GM12878 (cell line): ENCODE measurements around the gene CNNM1. TPM values are rescaled to one million over a fixed set of nuclear protein-coding genes. Genes with fewer than 3 reads are reported as not detected.
A peak's percentile ranks its signal among the peaks of the same experiment; 100 is the strongest.

Source experiments
- ATAC-seq: fragments of 200-7000 bp; cut with Tn5 transposase; 3 replicates; pipeline ENCODE4 v1.9.1; 2020; ENCODE audit warnings: mild to moderate bottlenecking, moderate library complexity
- BruUV-seq: library from RNA; stranded (reverse); fragments of 400-500 nt; replicated peaks from 2 replicates; lab custom pipeline; 2021; lab: Mats Ljungman, UMichigan
- CTCF ChIA-PET: fragments of 300-600 bp; sonication (Branson Sonifier 250); formaldehyde crosslinking; extraction: SDS; loops from one replicate; lab custom pipeline; 2021; ENCODE audit warnings: inconsistent platforms; lab: Yijun Ruan, JAX
- POLR2A ChIA-PET: fragments of 350-600 bp; formaldehyde crosslinking; extraction: SDS; loops from one replicate; lab custom pipeline; 2021; ENCODE audit warnings: inconsistent platforms; lab: Charles Lee
- RAD21 ChIA-PET: fragments of 300-600 bp; sonication (Branson Sonifier 250); formaldehyde crosslinking; loops from one replicate; lab custom pipeline; 2023; ENCODE audit warnings: antibody characterized with exemption; ENCODE audit not compliant: unreplicated experiment; lab: Charles Lee
- SMC1A ChIA-PET: fragments of 300-600 bp; sonication (Branson Sonifier 250); formaldehyde crosslinking; loops from one replicate; lab custom pipeline; 2023; ENCODE audit not compliant: unreplicated experiment, uncharacterized antibody; lab: Charles Lee
- DNase-seq: peaks from one replicate; pipeline ENCODE4 v3.0.0-alpha.2; 2011; ENCODE audit warnings: low read depth, low spot score
- FAIRE-seq: peaks from 3 replicates; lab custom pipeline; 2011; peaks lifted over from hg19 to GRCh38; lab: Jason Lieb, UNC
- H2AFZ ChIP-seq: 2 replicates; pipeline ENCODE4 v1.6.0; 2011; ENCODE audit warnings: low read depth, low read length, control low read depth; ENCODE audit not compliant: control insufficient read depth
- H3K27ac ChIP-seq: 2 replicates; pipeline ENCODE4 v1.5.1; 2011; ENCODE audit warnings: control low read depth; ENCODE audit not compliant: control insufficient read depth, insufficient read depth
- H3K27me3 ChIP-seq, 2 experiments: replicated peaks in 1 of 2; 2 replicates each; pipeline versions ENCODE4 v1.6.0 to v1.6.1; 2011; ENCODE audit warnings: low read length in 1 of 2; ENCODE audit not compliant: control insufficient read depth in 2 of 2, insufficient read depth in 2 of 2
- H3K36me3 ChIP-seq, 2 experiments: 2 replicates each; pipeline ENCODE4 v1.5.1; 2011; ENCODE audit warnings: low read length in 1 of 2; ENCODE audit not compliant: control insufficient read depth in 2 of 2, insufficient read depth in 2 of 2
- H3K4me1 ChIP-seq: 2 replicates; pipeline ENCODE4 v1.6.1; 2011; ENCODE audit warnings: mild to moderate bottlenecking, low read length, moderate library complexity, mixed read lengths; ENCODE audit not compliant: control insufficient read depth, insufficient read depth
- H3K4me2 ChIP-seq: 2 replicates; pipeline ENCODE4 v1.6.0; 2011; ENCODE audit warnings: control low read depth; ENCODE audit not compliant: control insufficient read depth, insufficient read depth
- H3K4me3 ChIP-seq: fragments of 200-600 bp; sonication (generic); 2 replicates; pipeline ENCODE4 v1.5.1; 2016
- H3K79me2 ChIP-seq: 2 replicates; pipeline ENCODE4 v1.6.0; 2011; ENCODE audit warnings: low read length; ENCODE audit not compliant: control insufficient read depth, insufficient read depth
- H3K9ac ChIP-seq: 2 replicates; pipeline ENCODE4 v1.8.0; 2011; ENCODE audit warnings: low read length, control low read depth, mixed read lengths; ENCODE audit not compliant: control insufficient read depth, insufficient read depth
- H3K9me3 ChIP-seq: replicated peaks from 3 replicates; pipeline ENCODE4 v1.5.1; 2011; ENCODE audit warnings: mild to moderate bottlenecking, low read length; ENCODE audit not compliant: control insufficient read depth, insufficient read depth
- H4K20me1 ChIP-seq: 2 replicates; pipeline ENCODE4 v1.6.0; 2011; ENCODE audit not compliant: control insufficient read depth, insufficient read depth
- ATF3 ChIP-seq: IDR thresholded peaks from 2 replicates; pipeline ENCODE4 v1.6.1; 2011; ENCODE audit warnings: low read depth, mild to moderate bottlenecking, low read length, moderate library complexity, borderline replicate concordance; ENCODE audit errors: extremely low read depth
- BRCA1 ChIP-seq: IDR thresholded peaks from 2 replicates; pipeline ENCODE4 v1.6.1; 2011; ENCODE audit warnings: low read depth, low read length, improper control_type of control experiment
- CHD4 ChIP-seq: fragments of 200-600 bp; sonication (generic); IDR thresholded peaks from 2 replicates; pipeline ENCODE4 v1.6.1; 2016; ENCODE audit warnings: mild to moderate bottlenecking
- DPF2 ChIP-seq: fragments of 450-650 bp; IDR thresholded peaks from 2 replicates; pipeline ENCODE4 v1.6.1; 2017; ENCODE audit warnings: mild to moderate bottlenecking
- EP300 ChIP-seq, 2 experiments: fragments of 150-350 bp in 1 of 2; IDR thresholded peaks; 2 replicates each; pipeline ENCODE4 v1.6.1; 2011 to 2012; ENCODE audit warnings: low read depth in 2 of 2, low read length in 2 of 2, borderline replicate concordance in 1 of 2, improper control_type of control experiment in 1 of 2, inconsistent platforms in 1 of 2; ENCODE audit not compliant: control insufficient read depth in 1 of 2
- ETV6 ChIP-seq, 2 experiments: fragments of 450-650 bp in 1 of 2; IDR thresholded peaks in 1 of 2; conservative IDR thresholded peaks in 1 of 2; 2 replicates each; pipeline ENCODE4 v1.6.1; 2014; ENCODE audit warnings: antibody characterized with exemption in 1 of 2, borderline replicate concordance in 1 of 2, low read depth in 1 of 2, mild to moderate bottlenecking in 1 of 2, moderate library complexity in 1 of 2
- IRF4 ChIP-seq: IDR thresholded peaks from 2 replicates; pipeline ENCODE4 v1.6.1; 2011; ENCODE audit warnings: low read depth, low read length
- MAX ChIP-seq: IDR thresholded peaks from 2 replicates; pipeline ENCODE4 v1.6.1; 2012; ENCODE audit warnings: low read depth, low read length, improper control_type of control experiment
- MEF2B ChIP-seq: fragments of 450-650 bp; IDR thresholded peaks from 2 replicates; pipeline ENCODE4 v1.6.1; 2018; ENCODE audit warnings: mild to moderate bottlenecking, moderate library complexity; ENCODE audit not compliant: partially characterized antibody, poor library complexity, severe bottlenecking
- MTA2 ChIP-seq: fragments of 450-650 bp; IDR thresholded peaks from 2 replicates; pipeline ENCODE4 v1.6.1; 2016; ENCODE audit warnings: low read depth, mild to moderate bottlenecking, moderate library complexity
- PAX5 ChIP-seq: IDR thresholded peaks from 2 replicates; pipeline ENCODE4 v1.6.1; 2011; ENCODE audit warnings: low read depth, low read length, borderline replicate concordance
- POLR2AphosphoS5 ChIP-seq: IDR thresholded peaks from 2 replicates; pipeline ENCODE4 v1.6.1; 2011; ENCODE audit warnings: mild to moderate bottlenecking, low read length, inconsistent platforms
- RAD51 ChIP-seq: fragments of 450-650 bp; IDR thresholded peaks from 2 replicates; pipeline ENCODE4 v1.6.1; 2016; ENCODE audit warnings: moderate library complexity, mild to moderate bottlenecking, inconsistent platforms
- RCOR1 ChIP-seq: conservative IDR thresholded peaks from 2 replicates; pipeline ENCODE4 v1.6.1; 2012; ENCODE audit warnings: low read depth, low read length, improper control_type of control experiment
- RFX5 ChIP-seq: IDR thresholded peaks from 2 replicates; pipeline ENCODE4 v1.6.1; 2011; ENCODE audit warnings: low read depth, low read length, improper control_type of control experiment
- USF1 ChIP-seq: IDR thresholded peaks from 2 replicates; pipeline ENCODE4 v1.6.1; 2011; ENCODE audit warnings: borderline replicate concordance, low read depth, mild to moderate bottlenecking, moderate library complexity, mixed read lengths, low read length; ENCODE audit not compliant: insufficient read depth; ENCODE audit errors: extremely low read length
- WGBS: methylation state at CpG from one replicate; pipeline ENCODE4 v1.1.6; 2016; ENCODE audit warnings: low lambda C conversion rate; ENCODE audit not compliant: insufficient replicate concordance, insufficient coverage; ENCODE audit errors: missing lambda C conversion rate; 5-methylcytosine and 5-hydroxymethylcytosine counted together
- in situ Hi-C: fragments of 300-500 bp; cut with MboI; formaldehyde crosslinking; loops from 9 replicates; pipeline ENCODE4 v1.14.3; 2018; ENCODE audit warnings: mixed read lengths
- intact Hi-C: fragments of 100-400 bp; cut with micrococcal nuclease; formaldehyde crosslinking; loops from one replicate; pipeline ENCODE4 v1.14.2; 2022; ENCODE audit not compliant: unreplicated experiment
- polyA plus RNA-seq, 11 experiments: library from polyadenylated mRNA; depleted of rRNA in 4 of 11; unstranded in 6 of 11; stranded (reverse) in 5 of 11; fragments of >200 nt; fragmentation: Nextera tagmentation in 4 of 11; fragmentation: Illumina TruSeq in 1 of 11; extraction: Ambion mirVana in 4 of 11; extraction: Trizol in 1 of 11; gene quantifications; 1 replicate in 1 of 11; 2 replicates in 10 of 11; pipeline versions ENCODE4 v1.2.1 to v1.2.3, GENCODE V29; 2011 to 2016; ENCODE audit warnings: inconsistent platforms in 2 of 11, missing spikeins in 2 of 11, low read depth in 1 of 11
- total RNA-seq, 4 experiments: library from RNA; depleted of rRNA in 3 of 4; stranded (reverse); fragments of >200 nt in 3 of 4; fragmentation: Illumina TruSeq in 1 of 4; extraction: Trizol in 1 of 4; gene quantifications; 2 replicates each; pipeline versions ENCODE4 v1.2.1 to v1.2.3, GENCODE V29; 2013 to 2021

The CNNM1 gene
- total and polyA plus RNA-seq, 10 of the 15 experiments (the other 5 are each of a cell fraction or from before 2014, with no cell fraction given), result 0.01 TPM; not detected in 9

GRCh38 chr10:99329304-99329553 is at the start of gene CNNM1 (continued):
- TF ChIP-seq MAX (no peak), RAD51 (no peak), IRF4 (no peak), RCOR1 (no peak)

GRCh38 chr10:99279626-99280111 is 49.5 kb upstream of the CNNM1 start:
- Histone ChIP-seq H3K4me3 (no peak overlapping the region), H3K4me2 (no peak overlapping the region), H3K79me2 (no peaks in the 10 kb centered on the region), H3K27ac (no peak overlapping the region), H3K9me3 (no peaks in the 10 kb centered on the region; the same call in 2 of the 3 replicates), H3K36me3 (no peaks in the 10 kb centered on the region), H3K4me1 (no peaks in the 10 kb centered on the region), H2AFZ (no peak overlapping the region), H3K27me3 (no peaks in the 10 kb centered on the region), H4K20me1 (no peaks in the 10 kb centered on the region), H3K9ac (no peak overlapping the region)
- ATAC-seq (peak; percentile 21; the same call in 1 of the 3 replicates), FAIRE-seq (no peak), DNase-seq (no peak)
- ChIA-PET SMC1A (interaction anchor here (1.2 to 1.6 kb wide), 3 partner anchors 12 to 80 kb away, joined by 3 to 4 read pairs (median 3); no protein-coding TSS in a partner anchor), CTCF (interaction anchor here (0.9 to 1.7 kb wide), 3 partner anchors 33 to 813 kb away, joined by 3 to 5 read pairs (median 5); no protein-coding TSS in a partner anchor), RAD21 (interaction anchor here (0.9 to 1.1 kb wide), 3 partner anchors 33 to 838 kb away, joined by 3 to 5 read pairs (median 4); no protein-coding TSS in a partner anchor), POLR2A (no interaction called here)
- WGBS, result 0% methylated on average over 1 of the region's 1 CpG
- BruUV-seq, result no TSS peak
- TF ChIP-seq RFX5 (no peak), DPF2 (no peak), ATF3 (no peak), ETV6 (conservative IDR thresholded peaks at IDR 0.05 in 1 of 2, IDR thresholded peaks at IDR 0.05 in 1 of 2; ENCODE audit: borderline replicate concordance in 1 of 2, low read depth in 1 of 2) (no peak), MEF2B (no peak), USF1 (no peak), BRCA1 (no peak), EP300 (IDR thresholded peaks at IDR 0.05; ENCODE audit: borderline replicate concordance in 1 of 2, control insufficient read depth in 1 of 2, low read depth in 2 of 2, low read length in 2 of 2) (no peak), MTA2 (no peak), CHD4 (no peak), PAX5 (no peak), POLR2AphosphoS5 (no peak)
- intact Hi-C loops (no loop called here), in situ Hi-C loops (no loop called here)
